ENCODE results near the gene SLC1A7. TPM values are rescaled to one million over a fixed set of nuclear protein-coding genes. Genes with fewer than 3 reads are reported as not detected.
A peak's percentile ranks its signal among the peaks of the same experiment; 100 is the strongest.

The SLC1A7 gene
- total RNA-seq, 4 donors from 2014 or later, result 4.7 to 12.8 (median 9.4) TPM; not detected in 1

GRCh38 chr1:53068314-53069099 lies 73.9 kb downstream of the SLC1A7 start:
- Histone ChIP-seq H3K4me3 (no peak overlapping the region), H3K36me3 (no peaks in the 10 kb centered on the region), H3K9me3 (no peaks in the 10 kb centered on the region), H3K27me3 (no peaks in the 10 kb centered on the region), H3K27ac (no peak overlapping the region), H3K4me1 (no peaks in the 10 kb centered on the region)
- DNase-seq, result no peak
- no peak for TF ChIP-seq CTCF (IDR thresholded peaks at IDR 0.05)
- TF ChIP-seq POLR2A (IDR thresholded peaks at IDR 0.05), result no peak

DNA sequence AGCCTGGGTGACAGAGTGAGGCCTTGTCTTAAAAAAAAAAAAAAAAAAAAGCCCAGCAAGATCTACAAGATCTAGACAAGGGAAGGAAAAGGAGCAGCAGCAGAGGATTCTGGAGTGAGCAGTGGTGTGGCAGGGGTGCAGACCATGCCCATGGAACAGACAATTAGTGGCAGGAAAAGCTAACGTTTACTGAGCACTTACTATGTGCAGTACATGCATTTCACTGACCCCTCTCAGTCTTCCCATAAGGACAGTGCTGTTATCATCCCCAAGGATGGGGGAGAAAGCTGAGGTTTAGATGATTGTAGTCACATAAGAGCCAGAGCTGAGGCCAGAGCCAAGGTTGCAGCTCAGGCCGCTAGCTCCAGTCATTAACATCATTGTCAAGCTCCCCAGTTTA lies 74.6 kb downstream of the SLC1A7 start:
- Histone ChIP-seq H3K27ac (no peak overlapping the region), H3K27me3 (no peaks in the 10 kb centered on the region), H3K4me1 (peaks cover 0 to 4% (median 0%) of the 10 kb centered on the region in 4 donors), H3K9me3 (no peaks in the 10 kb centered on the region), H3K4me3 (no peak overlapping the region), H3K36me3 (no peaks in the 10 kb centered on the region)
- TF ChIP-seq POLR2A (IDR thresholded peaks at IDR 0.05) (no peak), CTCF (IDR thresholded peaks at IDR 0.05) (no peak)
- DNase-seq, result no peak

DNA sequence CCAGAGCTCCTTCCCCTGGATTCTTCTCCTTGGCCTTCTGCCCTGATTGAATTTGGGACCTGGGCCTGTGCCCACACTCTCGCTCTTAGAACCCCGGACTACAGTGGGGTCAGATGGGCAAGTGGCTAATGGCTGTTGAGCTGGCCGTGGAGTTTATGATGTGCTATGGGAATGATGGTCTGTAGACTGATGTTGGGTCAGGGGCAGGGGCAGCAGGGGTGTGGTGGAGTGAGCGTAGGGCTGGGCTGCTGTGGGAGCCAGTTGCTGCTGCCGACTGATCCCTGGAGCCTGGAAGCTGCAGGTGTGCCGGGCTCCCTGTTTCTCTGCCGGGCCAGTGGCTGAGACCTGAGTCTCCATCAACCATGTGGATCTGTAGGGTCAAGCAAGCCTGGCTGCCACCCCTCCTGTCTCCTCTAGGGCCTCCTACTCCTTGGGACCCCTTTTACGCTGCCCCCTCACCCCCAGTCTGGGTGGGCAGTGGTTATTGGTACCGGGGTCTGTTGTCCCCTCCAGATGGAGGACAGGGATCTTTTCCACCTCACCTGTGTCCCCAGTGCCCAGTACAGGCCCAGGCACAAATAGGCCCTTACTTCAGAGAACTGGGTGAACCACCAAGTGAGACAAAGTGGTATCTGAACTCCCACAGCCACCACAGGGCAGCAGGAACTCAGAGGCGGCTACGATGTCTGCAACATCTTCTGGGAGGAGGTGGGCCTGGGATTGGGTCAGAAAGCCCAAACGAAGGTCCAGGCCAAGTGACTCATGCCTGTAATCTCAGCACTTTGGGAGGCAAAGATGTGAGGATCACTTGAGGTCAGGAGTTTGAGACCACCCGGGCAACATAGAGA lies 75.3 kb downstream of the SLC1A7 start:
- H3K4me3 ChIP-seq, result no peak overlapping the region
- no peaks in the 10 kb centered on the region for H3K36me3 ChIP-seq
- peaks cover 0 to 11% (median 3%) of the 10 kb centered on the region in 4 donors for H3K4me1 ChIP-seq
- H3K27ac ChIP-seq, result no peak overlapping the region
- H3K27me3 ChIP-seq, result peaks cover 0 to 5% of the 10 kb centered on the region in 2 donors
- DNase-seq, result peak in 1 of 3 donors; percentile 40
- no peak for TF ChIP-seq CTCF (IDR thresholded peaks at IDR 0.05)
- no peak for TF ChIP-seq POLR2A (IDR thresholded peaks at IDR 0.05)
- no peaks in the 10 kb centered on the region for H3K9me3 ChIP-seq

DNA sequence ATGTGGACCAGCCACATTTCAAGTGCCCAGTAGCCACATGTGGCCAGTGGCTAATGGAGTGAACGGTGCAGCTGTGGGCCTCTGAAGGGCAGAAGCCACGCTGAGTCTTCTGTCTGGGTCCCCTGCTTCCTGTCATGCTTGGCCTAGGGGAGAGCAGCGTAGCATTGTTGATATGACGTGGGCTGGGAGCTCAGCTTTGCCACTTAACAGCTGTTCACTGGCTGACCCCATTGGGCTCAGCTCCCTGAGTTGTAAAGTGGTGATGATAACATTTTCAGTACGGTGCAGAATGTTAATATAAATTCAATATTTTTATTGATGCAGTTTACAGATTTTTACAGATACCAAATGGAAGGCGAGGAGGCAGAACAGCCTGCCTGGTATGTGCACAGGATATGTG lies 76.0 kb downstream of the SLC1A7 start:
- no peak for DNase-seq
- Histone ChIP-seq H3K36me3 (no peaks in the 10 kb centered on the region), H3K4me1 (peaks cover 0 to 18% (median 5%) of the 10 kb centered on the region in 4 donors), H3K27me3 (peaks cover 0 to 11% of the 10 kb centered on the region in 2 donors), H3K27ac (no peak overlapping the region), H3K9me3 (no peaks in the 10 kb centered on the region), H3K4me3 (no peak overlapping the region)
- TF ChIP-seq CTCF (IDR thresholded peaks at IDR 0.05) (no peak), POLR2A (IDR thresholded peaks at IDR 0.05) (no peak)

DNA sequence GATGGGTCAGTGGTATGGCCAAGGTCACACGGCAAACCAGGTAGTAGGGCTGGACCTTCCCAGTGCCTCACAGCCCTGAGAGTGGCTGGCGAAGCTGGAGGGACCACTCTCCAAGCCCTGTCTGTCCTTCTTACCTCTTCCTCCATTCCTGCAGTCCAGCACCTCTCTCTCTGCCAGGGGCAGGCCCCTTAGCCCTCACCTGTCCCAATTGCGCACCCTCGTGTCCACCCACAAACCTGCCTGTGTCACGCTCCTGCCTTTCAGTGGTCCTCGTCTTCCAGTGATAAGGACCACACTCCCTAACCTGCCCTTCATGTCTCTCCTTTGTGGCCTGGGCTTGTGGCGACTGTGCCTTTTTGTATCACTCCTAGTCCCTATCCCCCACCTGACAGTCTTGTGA lies 77.0 kb downstream of the SLC1A7 start:
- DNase-seq, result no peak
- H3K4me3 ChIP-seq, result no peak overlapping the region
- no peak overlapping the region for H3K27ac ChIP-seq
- peaks cover 0 to 14% of the 10 kb centered on the region in 2 donors for H3K27me3 ChIP-seq
- no peak for TF ChIP-seq POLR2A (IDR thresholded peaks at IDR 0.05)
- no peaks in the 10 kb centered on the region for H3K36me3 ChIP-seq
- H3K4me1 ChIP-seq, result peaks cover 0 to 21% (median 5%) of the 10 kb centered on the region in 4 donors
- no peaks in the 10 kb centered on the region for H3K9me3 ChIP-seq

Data from Peyer's patch (tissue), 4 donors.